ENCODE results near the gene ZNF414.
A peak's percentile ranks its signal among the peaks of the same experiment; 100 is the strongest.

The ZNF414 gene

GRCh38 chr19:8506402-8506957, 7.5 kb downstream of the ZNF414 start:
- no peak for DNase-seq
- peak overlapping the region; percentile 93 for H3K27ac ChIP-seq
- H3K36me3 ChIP-seq = peaks cover 5% of the 10 kb centered on the region
- H3K27me3 ChIP-seq (ENCODE audit: insufficient read depth, low read depth, severe bottlenecking) = no peaks in the 10 kb centered on the region
- H3K4me3 ChIP-seq (ENCODE audit: low read depth, low read length) = peak overlapping the region; percentile 71
- no peaks in the 10 kb centered on the region for H3K9me3 ChIP-seq (ENCODE audit: severe bottlenecking)
- TF ChIP-seq CTCF (IDR thresholded peaks at IDR 0.05; ENCODE audit: low read depth, low read length) = no peak

- DNase-seq = peak; percentile 91
- H3K27me3 ChIP-seq (ENCODE audit: insufficient read depth, low read depth, severe bottlenecking) = no peaks in the 10 kb centered on the region
- peak overlapping the region; percentile 93 for H3K27ac ChIP-seq
- no peaks in the 10 kb centered on the region for H3K9me3 ChIP-seq (ENCODE audit: severe bottlenecking)
- peak overlapping the region; percentile 71 for H3K4me3 ChIP-seq (ENCODE audit: low read depth, low read length)
- no peaks in the 10 kb centered on the region for H3K36me3 ChIP-seq
- TF ChIP-seq CTCF (IDR thresholded peaks at IDR 0.05; ENCODE audit: low read depth, low read length) = peak; percentile 83
Observed at GRCh38 chr19:8505680-8506401, 8.1 kb downstream of the ZNF414 start.

- no peak for DNase-seq
- no peaks in the 10 kb centered on the region for H3K9me3 ChIP-seq (ENCODE audit: severe bottlenecking)
- no peaks in the 10 kb centered on the region for H3K36me3 ChIP-seq
- H3K4me3 ChIP-seq (ENCODE audit: low read depth, low read length) = no peak overlapping the region
- no peak overlapping the region for H3K27ac ChIP-seq
- H3K27me3 ChIP-seq (ENCODE audit: insufficient read depth, low read depth, severe bottlenecking) = no peaks in the 10 kb centered on the region
- TF ChIP-seq CTCF (IDR thresholded peaks at IDR 0.05; ENCODE audit: low read depth, low read length) = no peak
Observed at GRCh38 chr19:8504919-8505318, 9.0 kb downstream of the ZNF414 start.

GRCh38 chr19:8504171-8504570, 9.8 kb downstream of the ZNF414 start:
- TF ChIP-seq CTCF (IDR thresholded peaks at IDR 0.05; ENCODE audit: low read depth, low read length) = no peak
- no peak for DNase-seq
- Histone ChIP-seq H3K27ac (no peak overlapping the region), H3K27me3 (ENCODE audit: insufficient read depth, low read depth, severe bottlenecking) (no peaks in the 10 kb centered on the region), H3K4me3 (ENCODE audit: low read depth, low read length) (no peak overlapping the region), H3K9me3 (ENCODE audit: severe bottlenecking) (no peaks in the 10 kb centered on the region), H3K36me3 (no peaks in the 10 kb centered on the region)

GRCh38 chr19:8503510-8503909, 10.5 kb downstream of the ZNF414 start:
- Histone ChIP-seq H3K36me3 (no peaks in the 10 kb centered on the region), H3K4me3 (ENCODE audit: low read depth, low read length) (no peak overlapping the region), H3K27me3 (ENCODE audit: insufficient read depth, low read depth, severe bottlenecking) (no peaks in the 10 kb centered on the region), H3K27ac (no peak overlapping the region), H3K9me3 (ENCODE audit: severe bottlenecking) (no peaks in the 10 kb centered on the region)
- no peak for TF ChIP-seq CTCF (IDR thresholded peaks at IDR 0.05; ENCODE audit: low read depth, low read length)
- no peak for DNase-seq

All from WERI-Rb-1 (cell line).